A549 (cell line): ENCODE results near the gene ATG10. TPM values are rescaled to one million over a fixed set of nuclear protein-coding genes. Genes with fewer than 3 reads are reported as not detected.
"Not testable (repeated sequence)": the region's sequence is repeated elsewhere in the genome, so short reads cannot be mapped to it uniquely, and the experiment has no call there.

ENCODE experiments used
- ATAC-seq, 2 experiments: fragments of 200-7000 bp in 1 of 2; fragments of >200 bp in 1 of 2; cut with Nextera tagmentation in 1 of 2; cut with Tn5 transposase in 1 of 2; 3 replicates each; pipeline versions ENCODE4 v1.8.0 to v1.9.1; 2018 to 2020; ENCODE audit warnings: mild to moderate bottlenecking in 1 of 2, moderate library complexity in 1 of 2
- CTCF ChIA-PET: fragments of 300-600 bp; sonication (Branson Sonifier 250); formaldehyde crosslinking; extraction: SDS; loops from one replicate; lab custom pipeline; 2021; ENCODE audit warnings: antibody characterized with exemption, inconsistent platforms; lab: Yijun Ruan, JAX
- POLR2A ChIA-PET: fragments of 350-600 bp; formaldehyde crosslinking; extraction: SDS; loops from one replicate; lab custom pipeline; 2021; ENCODE audit warnings: antibody characterized with exemption, inconsistent platforms; lab: Yijun Ruan, JAX
- DNase-seq, 2 experiments: peaks; one replicate each; pipeline versions ENCODE4 v3.0.0 to v3.0.0-alpha.2; 2011 to 2016; ENCODE audit warnings: low read depth in 1 of 2, low spot score in 1 of 2
- FAIRE-seq: peaks from 2 replicates; lab custom pipeline; 2011; peaks lifted over from hg19 to GRCh38; lab: Jason Lieb, UNC
- H3K27ac ChIP-seq, 2 experiments: fragments of >200 bp; sonication (Bioruptor Twin); formaldehyde crosslinking; 3 replicates each; pipeline ENCODE4 v1.5.1; 2016 to 2017
- H3K4me1 ChIP-seq: fragments of >200 bp; sonication (Bioruptor Twin); formaldehyde crosslinking; 3 replicates; pipeline ENCODE4 v1.6.1; 2016
- H3K4me2 ChIP-seq: fragments of >200 bp; sonication (Bioruptor Twin); formaldehyde crosslinking; 3 replicates; pipeline ENCODE4 v1.6.1; 2016
- H3K4me3 ChIP-seq: fragments of >200 bp; sonication (Bioruptor Twin); formaldehyde crosslinking; 3 replicates; pipeline ENCODE4 v1.5.1; 2016
- H3K9me3 ChIP-seq: fragments of >200 bp; sonication (Bioruptor Twin); formaldehyde crosslinking; 3 replicates; pipeline ENCODE4 v1.6.1; 2016
- CBX8 ChIP-seq: fragments of 200-600 bp; sonication (generic); IDR thresholded peaks from 2 replicates; pipeline ENCODE4 v1.6.1; 2016
- EHF ChIP-seq: fragments of 250-450 bp; sonication (Bioruptor Pico); IDR thresholded peaks from 2 replicates; pipeline ENCODE4 v1.5.0; 2020; ENCODE audit warnings: mild to moderate bottlenecking
- FOSL2 ChIP-seq, 2 experiments: fragments of 450-650 bp in 1 of 2; fragments of >200 bp in 1 of 2; sonication (Bioruptor Twin) in 1 of 2; formaldehyde crosslinking; IDR thresholded peaks; 2 replicates each; pipeline versions ENCODE4 v1.5.0 to v1.6.1; 2016 to 2020; ENCODE audit warnings: mild to moderate bottlenecking in 1 of 2, moderate library complexity in 1 of 2
- HOXA7 ChIP-seq: fragments of 250-450 bp; sonication (Bioruptor Pico); IDR thresholded peaks from 2 replicates; pipeline ENCODE4 v1.5.0; 2020; ENCODE audit warnings: mild to moderate bottlenecking, moderate library complexity
- JUN ChIP-seq, 2 experiments: fragments of >200 bp; sonication (Bioruptor Twin); formaldehyde crosslinking; IDR thresholded peaks; 2 replicates in 1 of 2; 3 replicates in 1 of 2; pipeline ENCODE4 v1.6.1; 2016 to 2017
- JUNB ChIP-seq: fragments of >200 bp; sonication (Bioruptor Twin); formaldehyde crosslinking; IDR thresholded peaks from 2 replicates; pipeline ENCODE4 v1.6.1; 2016
- KDM5A ChIP-seq: fragments of 200-600 bp; sonication (generic); IDR thresholded peaks from 2 replicates; pipeline ENCODE4 v1.6.1; 2016; ENCODE audit warnings: antibody characterized with exemption, mild to moderate bottlenecking
- MAFK ChIP-seq: fragments of 450-650 bp; IDR thresholded peaks from 2 replicates; pipeline ENCODE4 v1.6.1; 2014; ENCODE audit not compliant: partially characterized antibody
- NR3C1 ChIP-seq: fragments of >200 bp; sonication (Bioruptor Twin); formaldehyde crosslinking; IDR thresholded peaks from 3 replicates; pipeline ENCODE4 v1.6.1; 2017
- POLR2A ChIP-seq: IDR thresholded peaks from 2 replicates; pipeline ENCODE4 v1.6.1; 2012; ENCODE audit warnings: mild to moderate bottlenecking, low read length
- RAD21 ChIP-seq, 2 experiments: fragments of >200 bp in 1 of 2; sonication (Bioruptor Twin) in 1 of 2; formaldehyde crosslinking in 1 of 2; IDR thresholded peaks in 1 of 2; conservative IDR thresholded peaks in 1 of 2; 2 replicates in 1 of 2; 3 replicates in 1 of 2; pipeline ENCODE4 v1.6.1; 2012 to 2018; ENCODE audit warnings: inconsistent platforms in 1 of 2
- RARB ChIP-seq: fragments of 250-450 bp; sonication (Bioruptor Pico); IDR thresholded peaks from 2 replicates; pipeline ENCODE4 v1.8.0; 2021; ENCODE audit warnings: mild to moderate bottlenecking, moderate library complexity
- RCOR1 ChIP-seq: fragments of 150-350 bp; IDR thresholded peaks from 2 replicates; pipeline ENCODE4 v1.6.1; 2014; ENCODE audit warnings: antibody characterized with exemption, low read length, low read depth
- SREBF2 ChIP-seq: fragments of 450-650 bp; IDR thresholded peaks from 2 replicates; pipeline ENCODE4 v1.6.1; 2014; ENCODE audit warnings: mild to moderate bottlenecking, moderate library complexity
- ZFP36 ChIP-seq: fragments of 450-650 bp; IDR thresholded peaks from 2 replicates; pipeline ENCODE4 v1.6.1; 2014; ENCODE audit warnings: borderline replicate concordance; ENCODE audit not compliant: partially characterized antibody
- WGBS: methylation state at CpG from one replicate; pipeline ENCODE4 v1.1.6; 2017; ENCODE audit errors: missing lambda C conversion rate; 5-methylcytosine and 5-hydroxymethylcytosine counted together
- polyA plus RNA-seq, 4 experiments: library from polyadenylated mRNA; depleted of rRNA in 3 of 4; stranded (reverse); fragments of >200 nt; fragmentation: RNase III in 1 of 4; extraction: RNeasy Plus Mini Kit Qiagen cat#74134 plus additional on column Dnase treatment in 1 of 4; gene quantifications; 2 replicates in 3 of 4; 3 replicates in 1 of 4; pipeline ENCODE4 v1.2.3, GENCODE V29; 2011 to 2017
- TF ChIP-seq, protein P1 (sequence below): fragments of 450-650 bp; IDR thresholded peaks from 2 replicates; pipeline ENCODE4 v1.6.1; 2014; ENCODE audit warnings: antibody characterized with exemption
- TF ChIP-seq, protein P2 (sequence below): fragments of 250-450 bp; sonication (Bioruptor Pico); IDR thresholded peaks from 2 replicates; pipeline ENCODE4 v1.5.0; 2020; ENCODE audit warnings: low read depth, mild to moderate bottlenecking, moderate library complexity
- TF ChIP-seq, protein P3 (sequence below): fragments of >200 bp; sonication (Bioruptor Twin); formaldehyde crosslinking; IDR thresholded peaks from 3 replicates; pipeline ENCODE4 v1.6.1; 2016

ATG10 gene
- polyA plus RNA-seq, 2 of the 4 experiments (the other 2 are of a cell fraction), result 12.7 to 17.9 TPM

- H3K4me2 ChIP-seq, CTCF ChIA-PET, H3K27ac ChIP-seq, FAIRE-seq, DNase-seq, ATAC-seq, POLR2A ChIA-PET, H3K9me3 ChIP-seq, H3K4me1 ChIP-seq, H3K4me3 ChIP-seq: not testable (repeated sequence)
- WGBS, result 94% methylated on average over 11 of the region's 11 CpGs
- peak; percentile 57 for TF ChIP-seq MAFK
Measured at GRCh38 chr5:81982172-81982685, 10.4 kb downstream of the ATG10 start.

- H3K4me2 ChIP-seq, FAIRE-seq, H3K4me1 ChIP-seq, ATAC-seq, H3K9me3 ChIP-seq, POLR2A ChIA-PET, CTCF ChIA-PET, H3K27ac ChIP-seq, H3K4me3 ChIP-seq, DNase-seq: not testable (repeated sequence)
- no CpG with 5 or more reads among the region's 27 CpGs for WGBS
Measured at GRCh38 chr5:81983148-81983547, 11.3 kb downstream of the ATG10 start.

DNA sequence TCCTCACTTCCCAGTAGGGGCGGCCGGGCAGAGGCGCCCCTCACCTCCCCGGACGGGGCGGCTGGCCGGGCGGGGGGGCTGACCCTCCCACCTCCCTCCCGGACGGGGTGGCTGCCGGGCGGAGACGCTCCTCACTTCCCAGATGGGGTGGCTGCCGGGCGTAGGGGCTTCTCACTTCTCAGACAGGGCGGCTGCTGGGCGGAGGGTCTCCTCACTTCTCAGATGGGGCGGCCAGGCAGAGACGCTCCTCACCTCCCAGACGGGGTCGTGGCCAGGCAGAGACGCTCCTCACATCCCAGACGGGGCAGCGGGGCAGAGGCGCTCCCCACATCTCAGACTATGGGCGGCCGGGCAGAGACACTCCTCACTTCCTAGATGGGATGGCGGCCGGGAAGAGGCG lies 11.7 kb downstream of the ATG10 start:
- H3K4me2 ChIP-seq, H3K4me1 ChIP-seq, H3K9me3 ChIP-seq, H3K27ac ChIP-seq, DNase-seq, POLR2A ChIA-PET, FAIRE-seq, ATAC-seq, H3K4me3 ChIP-seq, CTCF ChIA-PET: not testable (repeated sequence)
- WGBS, result 97% methylated on average over 21 of the region's 30 CpGs

GRCh38 chr5:81986126-81986525 lies 14.3 kb downstream of the ATG10 start:
- ATAC-seq, result no peak
- WGBS, result 93% methylated on average over 9 of the region's 9 CpGs
- CTCF ChIA-PET, result no interaction called here
- Histone ChIP-seq H3K4me2 (no peak overlapping the region), H3K4me1 (no peaks in the 10 kb centered on the region), H3K27ac (no peak overlapping the region), H3K9me3 (no peaks in the 10 kb centered on the region), H3K4me3 (no peak overlapping the region)
- TF ChIP-seq ZFP36 (no peak), SREBF2 (no peak), POLR2A (no peak), EHF (CRISPR knock-in tag) (no peak), RCOR1 (no peak), JUNB (no peak), CBX8 (no peak), NR3C1 (no peak), RAD21 (conservative IDR thresholded peaks at IDR 0.05 in 1 of 2, IDR thresholded peaks at IDR 0.05 in 1 of 2) (no peak), RARB (CRISPR knock-in tag) (no peak), FOSL2 (IDR thresholded peaks at IDR 0.05) (no peak), FOSL2 (CRISPR knock-in tag; IDR thresholded peaks at IDR 0.05) (no peak)
- TF ChIP-seq, protein P1, sequence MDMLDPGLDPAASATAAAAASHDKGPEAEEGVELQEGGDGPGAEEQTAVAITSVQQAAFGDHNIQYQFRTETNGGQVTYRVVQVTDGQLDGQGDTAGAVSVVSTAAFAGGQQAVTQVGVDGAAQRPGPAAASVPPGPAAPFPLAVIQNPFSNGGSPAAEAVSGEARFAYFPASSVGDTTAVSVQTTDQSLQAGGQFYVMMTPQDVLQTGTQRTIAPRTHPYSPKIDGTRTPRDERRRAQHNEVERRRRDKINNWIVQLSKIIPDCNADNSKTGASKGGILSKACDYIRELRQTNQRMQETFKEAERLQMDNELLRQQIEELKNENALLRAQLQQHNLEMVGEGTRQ, result no peak
- TF ChIP-seq, protein P2, sequence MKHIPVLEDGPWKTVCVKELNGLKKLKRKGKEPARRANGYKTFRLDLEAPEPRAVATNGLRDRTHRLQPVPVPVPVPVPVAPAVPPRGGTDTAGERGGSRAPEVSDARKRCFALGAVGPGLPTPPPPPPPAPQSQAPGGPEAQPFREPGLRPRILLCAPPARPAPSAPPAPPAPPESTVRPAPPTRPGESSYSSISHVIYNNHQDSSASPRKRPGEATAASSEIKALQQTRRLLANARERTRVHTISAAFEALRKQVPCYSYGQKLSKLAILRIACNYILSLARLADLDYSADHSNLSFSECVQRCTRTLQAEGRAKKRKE, result no peak
- no peak for FAIRE-seq
- no peak for DNase-seq
- POLR2A ChIA-PET, result no interaction called here

GRCh38 chr5:81989204-81989603 lies 17.4 kb downstream of the ATG10 start:
- WGBS, result 94% methylated on average over 5 of the region's 5 CpGs
- H3K27ac ChIP-seq, result no peak overlapping the region
- no peak for TF ChIP-seq JUN (IDR thresholded peaks at IDR 0.05)
- no peak for TF ChIP-seq HOXA7 (CRISPR knock-in tag)
- no peak for TF ChIP-seq KDM5A
- TF ChIP-seq, protein P3, sequence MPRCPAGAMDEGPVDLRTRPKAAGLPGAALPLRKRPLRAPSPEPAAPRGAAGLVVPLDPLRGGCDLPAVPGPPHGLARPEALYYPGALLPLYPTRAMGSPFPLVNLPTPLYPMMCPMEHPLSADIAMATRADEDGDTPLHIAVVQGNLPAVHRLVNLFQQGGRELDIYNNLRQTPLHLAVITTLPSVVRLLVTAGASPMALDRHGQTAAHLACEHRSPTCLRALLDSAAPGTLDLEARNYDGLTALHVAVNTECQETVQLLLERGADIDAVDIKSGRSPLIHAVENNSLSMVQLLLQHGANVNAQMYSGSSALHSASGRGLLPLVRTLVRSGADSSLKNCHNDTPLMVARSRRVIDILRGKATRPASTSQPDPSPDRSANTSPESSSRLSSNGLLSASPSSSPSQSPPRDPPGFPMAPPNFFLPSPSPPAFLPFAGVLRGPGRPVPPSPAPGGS, result no peak
- CTCF ChIA-PET, result interaction anchor here (1.3 kb wide), 1 partner anchor 12 kb away, joined by 3 read pairs; no protein-coding TSS in a partner anchor
- H3K9me3 ChIP-seq, result no peaks in the 10 kb centered on the region
- FAIRE-seq (no peak), DNase-seq (no peak), ATAC-seq (no peak)
- no peak overlapping the region for H3K4me2 ChIP-seq
- POLR2A ChIA-PET, result no interaction called here
- no peak overlapping the region for H3K4me3 ChIP-seq
- peaks cover 2% of the 10 kb centered on the region; the same call in 2 of the 3 replicates for H3K4me1 ChIP-seq
